HG03175 (cell line): Measurements from ENCODE around the gene CDH23.

Experiments
- ATAC-seq: cut with Tn5 transposase; IDR thresholded peaks from one replicate; pipeline ENCODE4 v1.9.1; 2021; ENCODE audit warnings: mild to moderate bottlenecking, moderate library complexity; ENCODE audit not compliant: unreplicated experiment

CDH23 gene

GRCh38 chr10:71462062-71462935 lies 65.6 kb downstream of the CDH23 start:
- ATAC-seq = no peak

- no peak for ATAC-seq
These were observed 66.4 kb downstream of the CDH23 start for GRCh38 chr10:71463111-71463510.

DNA sequence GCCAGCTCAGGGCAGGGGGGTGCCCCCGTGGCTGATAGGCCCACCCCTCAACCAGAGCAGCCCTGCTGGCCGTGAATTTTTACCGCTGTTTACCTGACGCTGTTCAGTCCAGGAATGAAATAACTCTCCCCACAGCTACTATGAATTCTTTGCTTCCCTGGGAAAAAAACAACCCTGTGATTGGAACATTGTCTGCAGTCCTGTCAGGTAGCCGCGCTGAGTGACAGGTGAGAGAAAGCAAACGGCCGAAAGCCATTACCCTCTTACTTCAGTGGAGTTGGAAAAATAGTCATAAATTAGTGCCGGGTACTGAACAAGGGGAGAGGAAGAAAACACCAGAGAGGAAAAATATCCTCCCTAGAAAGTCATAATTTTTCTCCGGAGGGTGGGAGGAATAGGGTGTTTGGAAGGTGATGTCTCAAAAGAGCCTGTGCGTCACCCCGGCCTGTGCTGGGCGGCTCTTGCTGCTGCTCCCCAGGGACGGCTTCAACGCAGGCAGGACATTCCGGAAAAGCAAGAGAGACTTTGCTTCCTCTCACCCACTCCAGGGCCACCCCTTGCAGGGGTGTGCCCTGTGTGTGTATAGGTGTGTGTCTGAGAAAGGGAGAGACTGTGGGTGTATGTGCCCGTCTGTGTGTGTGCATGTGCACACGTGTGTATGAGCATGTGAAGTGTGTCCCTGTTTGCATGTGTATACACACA lies 69.0 kb downstream of the CDH23 start:
- no peak for ATAC-seq

DNA sequence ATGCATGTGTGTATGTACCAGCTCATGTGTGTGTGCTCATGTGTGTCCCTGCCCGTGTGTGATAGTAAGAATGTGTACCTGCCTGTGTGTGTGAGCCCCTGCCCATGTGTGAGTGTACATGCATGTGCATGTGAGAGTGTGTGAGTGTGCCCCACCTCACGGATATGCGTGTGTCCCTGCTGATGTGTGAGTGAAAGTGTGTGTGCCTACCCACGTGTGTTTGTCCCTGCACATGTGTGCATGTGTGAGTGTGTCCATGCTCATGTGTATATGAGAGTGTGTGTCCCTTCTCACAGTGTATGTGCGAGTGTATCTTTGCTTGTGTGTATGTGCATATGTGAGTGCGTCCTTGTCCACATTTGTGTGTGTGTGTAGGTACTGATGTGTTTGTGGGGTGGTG lies 69.6 kb downstream of the CDH23 start:
- no peak for ATAC-seq

GRCh38 chr10:71467161-71467560 lies 70.4 kb downstream of the CDH23 start:
- no peak for ATAC-seq

- ATAC-seq = no peak
These were observed 71.0 kb downstream of the CDH23 start for GRCh38 chr10:71467569-71468362.

DNA sequence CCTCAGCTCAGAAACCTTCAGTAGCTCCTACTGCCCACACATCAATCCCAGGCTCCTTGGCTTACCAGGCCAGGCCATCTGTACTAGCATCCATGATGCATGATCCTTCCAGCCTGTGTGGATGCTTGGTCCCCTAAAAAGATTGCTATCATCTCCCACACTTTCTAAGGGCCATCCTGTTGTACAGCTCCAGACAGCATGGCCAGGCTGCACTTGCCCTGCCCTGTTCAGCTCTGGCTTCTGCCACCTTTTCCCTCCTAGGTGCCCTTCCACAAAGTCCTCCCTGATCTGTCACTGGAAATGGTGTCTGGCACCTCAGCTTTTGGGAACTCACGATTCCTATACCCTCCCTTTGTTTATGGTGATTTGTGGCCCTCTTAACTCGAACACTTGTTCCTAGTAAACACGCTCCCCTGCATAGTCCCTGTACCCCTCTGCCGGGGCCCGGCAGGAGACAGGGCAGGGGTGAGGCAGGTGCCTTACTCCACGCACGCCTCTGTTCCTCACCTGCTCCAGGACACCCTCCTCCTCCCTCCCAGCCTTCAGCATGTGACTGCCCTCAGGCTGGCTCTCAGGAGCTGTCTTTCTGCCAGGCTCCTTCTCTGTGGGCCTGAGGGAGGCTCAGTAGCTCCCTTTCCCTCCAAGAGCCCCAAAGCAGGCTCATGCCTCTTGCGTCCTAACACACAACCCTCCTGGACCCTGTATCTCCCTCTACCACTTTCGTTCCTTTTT lies 71.8 kb downstream of the CDH23 start:
- no peak for ATAC-seq

DNA sequence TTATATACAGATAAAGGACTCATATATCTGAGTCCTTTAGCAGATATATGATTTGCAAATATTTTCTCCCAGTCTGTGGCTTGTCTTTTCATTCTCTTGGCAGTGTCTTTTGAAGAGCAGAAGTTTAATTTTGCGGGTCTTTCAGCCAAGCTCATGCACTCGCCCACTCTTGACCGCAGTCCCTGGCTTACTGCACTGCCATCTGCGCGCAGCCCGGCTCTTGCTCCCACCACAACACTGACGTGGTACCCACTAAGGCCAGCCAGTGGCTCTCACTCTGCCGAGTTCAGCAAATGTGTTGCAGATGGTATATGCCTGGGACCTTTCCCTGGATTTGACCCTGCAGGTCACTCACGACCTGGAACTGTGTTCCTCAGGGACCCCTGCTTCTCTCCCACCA lies 74.3 kb downstream of the CDH23 start:
- no peak for ATAC-seq

GRCh38 chr10:71471957-71472365 lies 75.2 kb downstream of the CDH23 start:
- no peak for ATAC-seq

- no peak for ATAC-seq
These were observed 75.7 kb downstream of the CDH23 start for GRCh38 chr10:71472466-71472865.

DNA sequence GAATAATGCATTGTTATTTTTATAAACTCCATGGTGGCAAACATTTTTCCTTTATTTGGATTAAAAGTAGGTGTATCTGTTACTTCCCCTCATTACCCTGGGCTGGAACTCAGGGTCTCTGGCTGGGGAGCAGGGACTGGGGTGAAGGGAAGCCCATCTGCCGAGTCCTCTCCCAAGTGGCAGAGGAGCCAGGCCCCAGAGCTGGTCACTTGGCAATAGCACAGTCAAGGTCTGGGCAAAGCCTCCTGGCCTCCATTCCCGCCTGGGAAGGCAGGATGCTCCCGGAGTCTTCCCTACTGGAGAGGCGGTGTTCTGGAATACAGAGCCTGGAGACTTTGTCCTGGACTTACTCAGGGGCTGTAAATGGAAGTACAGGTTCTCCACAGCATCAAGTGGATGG lies 76.2 kb downstream of the CDH23 start:
- no peak for ATAC-seq

DNA sequence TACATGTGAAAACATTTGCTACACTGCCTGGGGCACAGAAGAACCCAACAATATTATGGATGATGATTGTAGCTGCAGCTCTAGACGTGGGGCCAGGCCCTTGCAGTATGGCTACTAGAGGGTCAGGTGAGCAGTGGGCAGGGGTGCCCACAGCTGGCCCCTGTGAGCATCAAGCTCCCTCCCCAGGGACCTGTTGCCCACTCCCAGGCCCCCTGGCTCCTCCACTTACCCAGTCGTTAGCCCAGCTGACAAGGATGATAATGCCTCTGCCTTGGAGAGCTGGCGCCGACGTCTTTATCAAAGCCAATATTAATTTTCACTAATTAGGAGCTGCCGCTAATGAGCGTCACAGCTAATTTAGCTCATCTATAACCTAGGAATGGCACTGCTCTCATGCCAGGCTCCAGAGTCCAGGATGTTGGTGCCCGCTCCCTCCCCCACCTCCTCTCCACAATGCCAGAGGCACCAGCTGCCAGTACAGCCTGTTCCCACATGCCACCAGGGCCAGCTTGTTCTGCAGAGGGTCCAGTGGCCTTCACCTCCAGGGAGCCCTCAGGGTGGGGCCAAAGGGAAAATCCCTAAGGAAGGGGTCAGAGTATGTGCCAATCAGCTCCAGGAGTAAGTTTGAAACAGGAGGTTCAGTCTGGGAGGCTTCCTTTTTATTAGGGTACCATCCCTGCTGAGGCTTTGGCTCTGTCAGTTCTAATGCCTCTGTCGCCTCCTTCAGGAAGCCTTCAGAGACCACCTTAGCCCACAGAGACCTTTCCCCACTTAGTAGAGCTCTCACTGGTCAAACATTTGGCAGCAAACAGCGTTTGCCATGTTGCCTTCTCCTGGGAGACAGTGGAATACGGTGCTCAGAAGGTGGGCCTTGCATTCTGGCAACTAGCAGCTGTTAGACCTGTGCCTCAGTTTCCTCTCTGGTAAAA lies 77.2 kb downstream of the CDH23 start:
- no peak for ATAC-seq

GRCh38 chr10:71474702-71475242 lies 78.1 kb downstream of the CDH23 start:
- no peak for ATAC-seq

- ATAC-seq = no peak
These were observed 78.6 kb downstream of the CDH23 start for GRCh38 chr10:71475243-71475871.

DNA sequence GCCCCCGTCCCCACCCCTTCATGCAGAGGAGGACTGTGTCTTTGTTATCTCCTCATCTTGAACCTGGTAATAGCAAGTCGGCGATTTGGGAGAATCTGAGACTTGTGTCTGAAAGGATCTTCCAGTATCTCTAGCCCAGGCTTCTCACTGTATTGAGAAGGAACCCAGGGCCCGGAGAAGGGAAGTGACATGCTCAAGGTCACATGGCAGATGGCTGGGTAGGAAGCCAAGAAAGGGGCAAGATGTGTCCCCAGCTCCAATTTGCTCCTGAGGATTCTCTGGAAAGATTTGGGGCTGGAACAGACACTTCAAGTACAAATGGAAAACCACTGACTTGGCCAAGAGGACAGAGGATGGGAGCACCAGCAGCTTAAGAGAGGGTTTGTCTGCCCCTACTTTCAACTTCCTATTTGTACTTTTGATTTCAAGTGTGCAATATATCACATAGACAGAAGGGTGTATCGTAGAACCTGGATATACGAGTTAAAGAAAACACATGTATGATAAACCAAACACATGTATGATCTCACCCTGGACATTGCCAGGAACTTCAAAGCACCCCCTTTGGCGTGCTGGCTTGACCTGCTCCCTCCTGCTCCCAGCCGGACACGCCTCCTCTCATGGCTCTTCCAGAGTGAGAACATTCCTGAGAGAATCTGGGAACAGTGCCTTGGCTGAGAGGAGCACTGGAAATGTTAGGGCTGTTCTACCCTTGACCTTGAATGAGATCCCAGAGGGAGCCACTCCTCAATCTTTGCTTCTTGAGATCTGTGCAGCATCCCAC lies 79.7 kb downstream of the CDH23 start:
- ATAC-seq = no peak

DNA sequence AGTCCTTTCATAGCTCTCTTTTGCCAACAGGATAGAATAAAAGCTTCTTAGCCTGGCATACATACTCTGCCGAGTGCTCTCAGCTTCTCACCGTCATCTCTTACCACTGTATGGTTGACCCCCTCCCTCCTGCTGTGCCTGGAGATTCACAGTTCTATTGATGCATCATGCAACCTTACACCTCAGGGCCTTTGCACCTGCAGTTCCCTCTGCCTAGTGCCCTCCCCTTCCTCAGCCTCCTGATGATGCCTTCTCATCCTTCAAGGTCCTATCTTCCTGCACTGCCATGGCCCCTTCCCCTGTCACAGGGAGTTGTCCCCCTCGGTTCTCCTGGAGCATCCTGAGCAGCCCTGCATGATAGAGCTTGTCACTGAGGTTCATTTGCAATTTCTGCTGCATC lies 81.5 kb downstream of the CDH23 start:
- no peak for ATAC-seq

DNA sequence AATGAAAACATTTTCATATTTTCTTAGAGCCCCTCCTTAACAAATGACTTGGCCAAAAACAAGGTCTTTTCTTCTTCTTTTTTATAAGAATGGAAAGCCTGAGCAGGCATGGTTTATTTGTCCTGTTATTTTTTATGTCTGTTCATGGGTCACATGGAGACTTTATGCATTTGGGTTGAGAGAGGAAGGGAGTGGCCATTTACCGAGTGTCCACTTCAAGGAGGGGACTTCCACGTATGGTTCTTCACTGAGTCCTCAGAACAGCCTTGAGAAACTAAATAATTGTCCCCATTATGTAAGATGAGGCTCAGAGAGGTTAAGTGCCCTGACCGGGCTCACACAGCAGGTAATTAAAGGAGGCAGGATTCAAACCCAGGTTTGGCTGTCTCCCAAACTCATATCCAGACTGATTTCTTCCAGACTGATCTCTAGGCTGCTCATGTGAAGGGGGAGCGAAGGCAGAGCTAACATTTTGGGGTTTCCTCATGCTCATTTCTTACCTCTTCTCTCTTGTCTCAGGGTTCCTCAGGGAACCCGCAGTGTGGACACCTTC lies 82.2 kb downstream of the CDH23 start:
- no peak for ATAC-seq

GRCh38 chr10:71479831-71480230 lies 83.1 kb downstream of the CDH23 start:
- no peak for ATAC-seq
